ENCODE measurements around the gene H2AZ1.

The H2AZ1 gene

DNA sequence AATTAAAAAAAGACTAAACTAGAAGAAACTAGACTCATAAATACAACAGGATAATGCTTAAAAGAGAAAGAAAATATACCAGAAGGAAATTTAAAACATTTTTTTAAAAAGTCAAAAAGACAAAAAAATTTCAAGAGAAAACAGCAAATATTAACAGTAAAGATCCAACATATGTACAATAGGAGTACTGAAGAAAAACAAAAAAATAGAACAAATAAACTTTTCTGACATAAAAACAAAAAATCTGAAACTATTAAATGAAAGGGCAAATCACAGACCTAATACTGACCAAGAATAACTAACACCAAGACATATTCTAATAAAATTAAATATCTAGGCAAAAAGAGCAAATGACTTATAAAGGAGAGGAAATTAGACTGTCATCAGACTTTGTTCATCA is 15.2 kb downstream of the H2AZ1 start:
- no peaks in the 10 kb centered on the region for H3K4me1 ChIP-seq (ENCODE audit: low read length)
- no peak overlapping the region for H3K4me3 ChIP-seq (ENCODE audit: low read length)
- no peak overlapping the region for H2AFZ ChIP-seq (ENCODE audit: low read length)
- H3K79me2 ChIP-seq (ENCODE audit: low read length) = peaks cover 87% of the 10 kb centered on the region
- H3K9me3 ChIP-seq (replicated peaks; ENCODE audit: insufficient read depth, low read length) = no peaks in the 10 kb centered on the region
- 0 out of 2 replicates have a peak, but pooled peaks cover 4% of the 10 kb centered on the region for H4K20me1 ChIP-seq (ENCODE audit: insufficient read depth, low read length)
- peaks cover 5% of the 10 kb centered on the region; the same call in 1 of the 2 replicates for H3K36me3 ChIP-seq (replicated peaks; ENCODE audit: insufficient read depth, low read length)
- H3K4me2 ChIP-seq (ENCODE audit: low read depth, low read length) = no peak overlapping the region
- H3K9ac ChIP-seq (ENCODE audit: low read length) = no peak overlapping the region
- no peak for TF ChIP-seq EZH2phosphoT487 (IDR thresholded peaks at IDR 0.05; ENCODE audit: low read length)
- no peak for TF ChIP-seq CTCF (IDR thresholded peaks at IDR 0.05; ENCODE audit: low read length)
- no peak for TF ChIP-seq EZH2 (optimal IDR thresholded peaks at IDR 0.05; ENCODE audit: low read depth, low read length)
- no peaks in the 10 kb centered on the region for H3F3A ChIP-seq (ENCODE audit: insufficient read depth, low read length)
- H3K27me3 ChIP-seq (replicated peaks; ENCODE audit: insufficient read depth, low read length) = no peaks in the 10 kb centered on the region
- H3K27ac ChIP-seq (ENCODE audit: low read length) = no peak overlapping the region
- no peaks in the 10 kb centered on the region for H3K9me2 ChIP-seq (replicated peaks; ENCODE audit: insufficient read depth, low read length)
- no peak for DNase-seq

DNA sequence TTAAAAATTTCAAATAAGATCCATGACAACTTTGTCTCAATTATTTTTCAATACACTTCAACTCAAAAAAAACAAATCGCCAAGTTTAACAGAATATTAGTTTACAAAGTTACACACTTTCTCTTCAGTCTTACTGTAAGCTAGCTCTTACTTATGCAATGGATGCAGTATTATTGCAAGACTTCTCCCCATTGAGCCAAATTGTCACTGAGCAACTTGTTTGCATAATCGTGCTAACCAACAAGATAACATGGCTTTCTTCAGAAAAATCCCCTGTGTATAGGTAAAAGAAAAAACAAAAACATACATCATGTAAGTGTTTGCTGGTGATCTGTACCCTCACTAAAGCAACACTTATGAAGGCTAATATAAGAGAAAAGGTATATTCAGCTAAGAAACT is 22.5 kb downstream of the H2AZ1 start:
- Histone ChIP-seq H3K27ac (ENCODE audit: low read length) (no peak overlapping the region), H3K9me3 (replicated peaks; ENCODE audit: insufficient read depth, low read length) (no peaks in the 10 kb centered on the region), H3K4me2 (ENCODE audit: low read depth, low read length) (no peak overlapping the region), H3K4me1 (ENCODE audit: low read length) (no peaks in the 10 kb centered on the region), H3K79me2 (ENCODE audit: low read length) (peaks cover 49% of the 10 kb centered on the region), H4K20me1 (ENCODE audit: insufficient read depth, low read length) (0 out of 2 replicates have a peak, but pooled peaks cover 4% of the 10 kb centered on the region), H3F3A (ENCODE audit: insufficient read depth, low read length) (no peaks in the 10 kb centered on the region), H3K27me3 (replicated peaks; ENCODE audit: insufficient read depth, low read length) (no peaks in the 10 kb centered on the region), H3K36me3 (replicated peaks; ENCODE audit: insufficient read depth, low read length) (no peaks in the 10 kb centered on the region; the same call in 1 of the 2 replicates), H3K9me2 (replicated peaks; ENCODE audit: insufficient read depth, low read length) (no peaks in the 10 kb centered on the region), H3K4me3 (ENCODE audit: low read length) (no peak overlapping the region), H2AFZ (ENCODE audit: low read length) (no peak overlapping the region), H3K9ac (ENCODE audit: low read length) (no peak overlapping the region)
- no peak for TF ChIP-seq CTCF (IDR thresholded peaks at IDR 0.05; ENCODE audit: low read length)
- no peak for TF ChIP-seq EZH2 (optimal IDR thresholded peaks at IDR 0.05; ENCODE audit: low read depth, low read length)
- TF ChIP-seq EZH2phosphoT487 (IDR thresholded peaks at IDR 0.05; ENCODE audit: low read length) = no peak
- no peak for DNase-seq

- H3K79me2 ChIP-seq (ENCODE audit: low read length) = 0 out of 2 replicates have a peak, but pooled peaks cover 3% of the 10 kb centered on the region
- no peak overlapping the region for H3K4me3 ChIP-seq (ENCODE audit: low read length)
- no peaks in the 10 kb centered on the region for H3K27me3 ChIP-seq (replicated peaks; ENCODE audit: insufficient read depth, low read length)
- TF ChIP-seq EZH2 (optimal IDR thresholded peaks at IDR 0.05; ENCODE audit: low read depth, low read length) (no peak), EZH2phosphoT487 (IDR thresholded peaks at IDR 0.05; ENCODE audit: low read length) (no peak), CTCF (IDR thresholded peaks at IDR 0.05; ENCODE audit: low read length) (no peak)
- no peaks in the 10 kb centered on the region for H3K4me1 ChIP-seq (ENCODE audit: low read length)
- no peaks in the 10 kb centered on the region for H4K20me1 ChIP-seq (ENCODE audit: insufficient read depth, low read length)
- H3K9me3 ChIP-seq (replicated peaks; ENCODE audit: insufficient read depth, low read length) = no peaks in the 10 kb centered on the region
- no peaks in the 10 kb centered on the region for H3F3A ChIP-seq (ENCODE audit: insufficient read depth, low read length)
- H3K9ac ChIP-seq (ENCODE audit: low read length) = no peak overlapping the region
- H2AFZ ChIP-seq (ENCODE audit: low read length) = no peak overlapping the region
- no peaks in the 10 kb centered on the region for H3K9me2 ChIP-seq (replicated peaks; ENCODE audit: insufficient read depth, low read length)
- no peaks in the 10 kb centered on the region; the same call in 1 of the 2 replicates for H3K36me3 ChIP-seq (replicated peaks; ENCODE audit: insufficient read depth, low read length)
- no peak for DNase-seq
- H3K4me2 ChIP-seq (ENCODE audit: low read depth, low read length) = no peak overlapping the region
- no peak overlapping the region for H3K27ac ChIP-seq (ENCODE audit: low read length)
These were observed 28.9 kb downstream of the H2AZ1 start for GRCh38 chr4:99921174-99921573.

Data from MM.1S (cell line).